Endodermal cell (in vitro differentiated cells): ENCODE results near the gene CENPQ. TPM values are rescaled to one million over a fixed set of nuclear protein-coding genes. Genes with fewer than 3 reads are reported as not detected.
"Not testable (repeated sequence)": the region's sequence is repeated elsewhere in the genome, so short reads cannot be mapped to it uniquely, and the experiment has no call there.

ENCODE experiments used
- DNase-seq: peaks from one replicate; pipeline ENCODE4 v3.0.0-alpha.2; 2017
- H3K27ac ChIP-seq: 2 replicates; pipeline ENCODE4 v1.5.1; 2013; ENCODE audit warnings: mild to moderate bottlenecking, low read depth, low read length, moderate library complexity
- H3K27me3 ChIP-seq: 2 replicates; pipeline ENCODE4 v1.6.1; 2013; ENCODE audit warnings: mild to moderate bottlenecking, low read length, moderate library complexity; ENCODE audit not compliant: insufficient read depth, control insufficient read depth, poor library complexity, severe bottlenecking
- H3K36me3 ChIP-seq: 2 replicates; pipeline ENCODE4 v1.7.0; 2013; ENCODE audit warnings: mild to moderate bottlenecking, low read length, moderate library complexity; ENCODE audit not compliant: control insufficient read depth, insufficient read depth
- H3K4me1 ChIP-seq: one replicate; pipeline ENCODE4 v1.7.0; 2013; ENCODE audit warnings: low read length; ENCODE audit not compliant: control insufficient read depth, insufficient read depth
- H3K4me3 ChIP-seq: 2 replicates; pipeline ENCODE4 v1.5.1; 2013; ENCODE audit warnings: mild to moderate bottlenecking, low read length, moderate library complexity
- H3K9ac ChIP-seq: 2 replicates; pipeline ENCODE4 v1.6.1; 2013; ENCODE audit warnings: mild to moderate bottlenecking, low read length, moderate library complexity; ENCODE audit not compliant: poor library complexity, severe bottlenecking; ENCODE audit errors: extremely low read depth
- H3K9me3 ChIP-seq: 2 replicates; pipeline ENCODE4 v1.6.1; 2013; ENCODE audit warnings: mild to moderate bottlenecking, low read length, moderate library complexity; ENCODE audit not compliant: control insufficient read depth
- H3K27ac Mint-ChIP-seq: 2 replicates; pipeline ENCODE4 v1.8.0; 2020; ENCODE audit warnings: mixed read lengths
- H3K27me3 Mint-ChIP-seq: 2 replicates; pipeline ENCODE4 v1.8.0; 2021; ENCODE audit warnings: mild to moderate bottlenecking, mixed read lengths; ENCODE audit not compliant: insufficient read depth
- H3K36me3 Mint-ChIP-seq: 2 replicates; pipeline ENCODE4 v1.8.0; 2020; ENCODE audit warnings: low read depth, mixed read lengths
- H3K4me1 Mint-ChIP-seq: 2 replicates; pipeline ENCODE4 v1.8.0; 2020; ENCODE audit warnings: mixed read lengths
- H3K4me3 Mint-ChIP-seq: 2 replicates; pipeline ENCODE4 v1.8.0; 2020; ENCODE audit warnings: mild to moderate bottlenecking, moderate library complexity, mixed read lengths
- H3K9me3 Mint-ChIP-seq: 2 replicates; pipeline ENCODE4 v1.8.0; 2020; ENCODE audit warnings: mild to moderate bottlenecking, mixed read lengths
- WGBS, 2 experiments: methylation state at CpG; one replicate each; pipeline versions ENCODE4 v1.1.5 to v1.1.7; 2013; ENCODE audit warnings: missing lambda C conversion rate in 2 of 2, mixed read lengths in 1 of 2; ENCODE audit not compliant: insufficient coverage in 1 of 2, insufficient read length in 1 of 2; 5-methylcytosine and 5-hydroxymethylcytosine counted together
- total RNA-seq, 2 donors: library from RNA; stranded (reverse); fragmentation: NEBNext Ultra II Directional in 1 of 2; extraction: Animal tissue kit (Norgen Biotek cat#: 25700) in 1 of 2; gene quantifications; 2 replicates in 1 of 2; 3 replicates in 1 of 2; pipeline ENCODE4 v1.2.1, GENCODE V29; 2021
- TF ChIP-seq, protein P1 (sequence below): fragments of 200-600 bp; sonication (generic); conservative IDR thresholded peaks from 2 replicates; pipeline ENCODE4 v1.5.0; 2021; ENCODE audit warnings: antibody characterized with exemption, mild to moderate bottlenecking

The CENPQ gene
- total RNA-seq, 2 donors from 2014 or later = 13.9 to 22.2 TPM

GRCh38 chr6:49464691-49465090 lies 1.5 kb downstream of the CENPQ start:
- Histone ChIP-seq H3K4me1 (no peaks in the 10 kb centered on the region), H3K27me3 (no peaks in the 10 kb centered on the region), H3K9ac (no peak overlapping the region), H3K27ac (no peak overlapping the region), H3K36me3 (no peaks in the 10 kb centered on the region), H3K9me3 (no peaks in the 10 kb centered on the region), H3K4me3 (peak overlapping the region; percentile 91)
- Mint-ChIP-seq H3K9me3 (no peaks in the 10 kb centered on the region), H3K4me3 (peak overlapping the region; percentile 97), H3K27me3 (no peaks in the 10 kb centered on the region), H3K4me1 (peaks cover 9% of the 10 kb centered on the region), H3K36me3 (peaks cover 1% of the 10 kb centered on the region), H3K27ac (no peak overlapping the region)
- DNase-seq = no peak
- 86 to 95% methylated on average over 1 to 2 of the region's 2 CpGs for WGBS, 2 experiments
- TF ChIP-seq, protein P1, sequence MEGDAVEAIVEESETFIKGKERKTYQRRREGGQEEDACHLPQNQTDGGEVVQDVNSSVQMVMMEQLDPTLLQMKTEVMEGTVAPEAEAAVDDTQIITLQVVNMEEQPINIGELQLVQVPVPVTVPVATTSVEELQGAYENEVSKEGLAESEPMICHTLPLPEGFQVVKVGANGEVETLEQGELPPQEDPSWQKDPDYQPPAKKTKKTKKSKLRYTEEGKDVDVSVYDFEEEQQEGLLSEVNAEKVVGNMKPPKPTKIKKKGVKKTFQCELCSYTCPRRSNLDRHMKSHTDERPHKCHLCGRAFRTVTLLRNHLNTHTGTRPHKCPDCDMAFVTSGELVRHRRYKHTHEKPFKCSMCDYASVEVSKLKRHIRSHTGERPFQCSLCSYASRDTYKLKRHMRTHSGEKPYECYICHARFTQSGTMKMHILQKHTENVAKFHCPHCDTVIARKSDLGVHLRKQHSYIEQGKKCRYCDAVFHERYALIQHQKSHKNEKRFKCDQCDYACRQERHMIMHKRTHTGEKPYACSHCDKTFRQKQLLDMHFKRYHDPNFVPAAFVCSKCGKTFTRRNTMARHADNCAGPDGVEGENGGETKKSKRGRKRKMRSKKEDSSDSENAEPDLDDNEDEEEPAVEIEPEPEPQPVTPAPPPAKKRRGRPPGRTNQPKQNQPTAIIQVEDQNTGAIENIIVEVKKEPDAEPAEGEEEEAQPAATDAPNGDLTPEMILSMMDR = no peak

DNA sequence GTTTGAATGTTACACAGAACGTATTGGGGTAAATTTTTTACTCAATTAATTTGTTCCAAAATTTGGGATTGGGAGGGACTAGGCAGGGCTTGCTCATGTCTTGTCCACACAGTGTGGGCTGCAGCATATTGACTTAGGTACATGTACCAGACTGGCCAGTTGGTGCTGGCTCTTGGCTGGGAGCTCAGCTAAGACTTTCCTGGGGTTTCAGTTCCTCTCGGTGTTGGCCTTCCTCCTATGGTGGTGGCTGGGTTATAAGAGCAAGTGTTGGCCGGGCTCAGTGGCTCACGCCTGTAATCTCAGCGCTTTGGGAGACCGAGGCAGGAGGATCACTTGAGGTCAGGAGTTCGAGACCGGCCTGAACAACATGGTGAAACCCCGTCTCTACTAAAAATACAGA lies 4.9 kb downstream of the CENPQ start:
- no peak for DNase-seq
- no peak overlapping the region for H3K4me3 ChIP-seq
- H3K27me3 Mint-ChIP-seq = no peaks in the 10 kb centered on the region
- H3K4me3 Mint-ChIP-seq = no peak overlapping the region
- TF ChIP-seq, protein P1 = no peak
- H3K36me3 Mint-ChIP-seq = peaks cover 10% of the 10 kb centered on the region
- H3K9me3 ChIP-seq = no peaks in the 10 kb centered on the region
- no peaks in the 10 kb centered on the region for H3K27me3 ChIP-seq
- H3K4me1 ChIP-seq = no peaks in the 10 kb centered on the region
- H3K27ac ChIP-seq = no peak overlapping the region
- 93 to 95% methylated on average over 8 to 9 of the region's 9 CpGs for WGBS, 2 experiments
- H3K27ac Mint-ChIP-seq = no peak overlapping the region
- H3K9me3 Mint-ChIP-seq = no peaks in the 10 kb centered on the region
- peaks cover 3% of the 10 kb centered on the region for H3K4me1 Mint-ChIP-seq
- H3K36me3 ChIP-seq = peaks cover 21% of the 10 kb centered on the region
- H3K9ac ChIP-seq = no peak overlapping the region

- 93% methylated on average over 2 of the region's 2 CpGs; no CpG with 5 or more reads in 1 of the 2 experiments for WGBS, 2 experiments
Observed at GRCh38 chr6:49476564-49476963, 13.4 kb downstream of the CENPQ start.

More at GRCh38 chr6:49476564-49476963, 13.4 kb downstream of the CENPQ start:
- H3K36me3 Mint-ChIP-seq = peaks cover 74% of the 10 kb centered on the region
- not testable (repeated sequence) for H3K4me1 Mint-ChIP-seq, H3K27me3 ChIP-seq, H3K4me3 Mint-ChIP-seq, H3K9ac ChIP-seq, H3K4me1 ChIP-seq, H3K4me3 ChIP-seq, H3K27me3 Mint-ChIP-seq, H3K27ac Mint-ChIP-seq, DNase-seq, H3K27ac ChIP-seq
- peaks cover 20% of the 10 kb centered on the region for H3K9me3 ChIP-seq
- H3K36me3 ChIP-seq = peaks cover 30% of the 10 kb centered on the region
- peaks cover 29% of the 10 kb centered on the region for H3K9me3 Mint-ChIP-seq
